ENCODE measurements around the gene LAMA5. TPM values are rescaled to one million over a fixed set of nuclear protein-coding genes. Genes with fewer than 3 reads are reported as not detected.
A peak's percentile ranks its signal among the peaks of the same experiment; 100 is the strongest.

LAMA5 gene
- total RNA-seq, 1 experiment from 2014 or later, result 321 TPM

GRCh38 chr20:62327726-62328495, 39.2 kb downstream of the LAMA5 start (continued):
- TF ChIP-seq SP1 (IDR thresholded peaks at IDR 0.05; ENCODE audit: low read depth), result no peak

- CTCF ChIA-PET, result interaction anchor here (1.2 kb wide), 1 partner anchor 56 kb away, joined by 5 read pairs; no protein-coding TSS in a partner anchor
Measured at GRCh38 chr20:62326959-62327725, 40.0 kb downstream of the LAMA5 start.

GRCh38 chr20:62326559-62326958, 40.6 kb downstream of the LAMA5 start:
- Histone ChIP-seq H3K27ac (ENCODE audit: low read depth, low read length) (no peak overlapping the region), H3K4me3 (replicated peaks in 1 of 2; ENCODE audit: low read depth in 1 of 2, low read length in 2 of 2) (no peak overlapping the region), H3K4me1 (ENCODE audit: control insufficient read depth in 1 of 2, insufficient read depth in 2 of 2, low read length in 2 of 2) (peaks cover 0 to 5% of the 10 kb centered on the region in 2 experiments; a peak in 1 of 4 replicates), H3K27me3 (ENCODE audit: insufficient read depth, low read length) (no peaks in the 10 kb centered on the region), H3K9ac (ENCODE audit: low read length) (no peak overlapping the region), H3K9me2 (ENCODE audit: insufficient read depth) (no peaks in the 10 kb centered on the region), H3K4me2 (ENCODE audit: low read length) (no peak overlapping the region), H3K79me2 (ENCODE audit: insufficient read depth, low read length) (no peaks in the 10 kb centered on the region), H2AFZ (ENCODE audit: low read depth, low read length, poor library complexity, severe bottlenecking) (no peak overlapping the region), H3K36me3 (ENCODE audit: control insufficient read depth in 1 of 2, insufficient read depth in 2 of 2, low read length in 2 of 2) (peaks cover 12 to 46% of the 10 kb centered on the region in 2 experiments; a peak in 3 of 4 replicates), H4K20me1 (ENCODE audit: insufficient read depth) (no peaks in the 10 kb centered on the region), H3K9me3 (ENCODE audit: control insufficient read depth in 1 of 2, insufficient read depth in 1 of 2, low read depth in 1 of 2, low read length in 2 of 2) (no peaks in the 10 kb centered on the region)
- DNase-seq (ENCODE audit: low read depth, low spot score), result no peak
- ATAC-seq, result no peak
- ChIA-PET POLR2A (no interaction called here), RAD21 (ENCODE audit: low non-redundant PET in 1 of 2, low total read pairs in 2 of 2, uncharacterized antibody in 2 of 2, unreplicated experiment in 2 of 2) (no interaction called here), CTCF (no interaction called here)
- no TSS peak for BruUV-seq (replicated peaks)
- intact Hi-C loops (cut with micrococcal nuclease), result no loop called here
- TF ChIP-seq ZFX (IDR thresholded peaks at IDR 0.05) (no peak), ZBTB33 (IDR thresholded peaks at IDR 0.05; ENCODE audit: extremely low read depth, insufficient replicate concordance, low read length) (no peak), CTCF (IDR thresholded peaks at IDR 0.05 in 2 of 3, conservative IDR thresholded peaks at IDR 0.05 in 1 of 3; ENCODE audit: borderline replicate concordance in 1 of 3, insufficient read depth in 1 of 3, low read depth in 2 of 3, low read length in 2 of 3) (no peak), ELF1 (IDR thresholded peaks at IDR 0.05; ENCODE audit: borderline replicate concordance, low read depth) (no peak), CBX3 (IDR thresholded peaks at IDR 0.05; ENCODE audit: low read depth) (no peak), EZH2phosphoT487 (IDR thresholded peaks at IDR 0.05; ENCODE audit: borderline replicate concordance) (no peak), CEBPB (IDR thresholded peaks at IDR 0.05; ENCODE audit: low read depth) (no peak), SP1 (IDR thresholded peaks at IDR 0.05; ENCODE audit: low read depth) (no peak), FOSL1 (IDR thresholded peaks at IDR 0.05; ENCODE audit: low read depth) (no peak), SIN3A (IDR thresholded peaks at IDR 0.05; ENCODE audit: low read depth) (no peak), EGR1 (IDR thresholded peaks at IDR 0.05; ENCODE audit: low read depth) (no peak), YY1 (IDR thresholded peaks at IDR 0.05; ENCODE audit: extremely low read depth, insufficient replicate concordance, low read depth, low read length) (no peak)

More at GRCh38 chr20:62326959-62327725, 40.0 kb downstream of the LAMA5 start:
- no peak for TF ChIP-seq RAD21 (IDR thresholded peaks at IDR 0.05; ENCODE audit: low read depth)
- intact Hi-C loops (cut with micrococcal nuclease), result no loop called here
- Histone ChIP-seq H3K4me2 (ENCODE audit: low read length) (no peak overlapping the region), H3K9me2 (ENCODE audit: insufficient read depth) (no peaks in the 10 kb centered on the region), H3K27me3 (ENCODE audit: insufficient read depth, low read length) (no peaks in the 10 kb centered on the region), H3K9me3 (ENCODE audit: control insufficient read depth in 1 of 2, insufficient read depth in 1 of 2, low read depth in 1 of 2, low read length in 2 of 2) (no peaks in the 10 kb centered on the region), H3K4me1 (ENCODE audit: control insufficient read depth in 1 of 2, insufficient read depth in 2 of 2, low read length in 2 of 2) (no peaks in the 10 kb centered on the region), H3K79me2 (ENCODE audit: insufficient read depth, low read length) (no peaks in the 10 kb centered on the region), H4K20me1 (ENCODE audit: insufficient read depth) (no peaks in the 10 kb centered on the region), H3K36me3 (ENCODE audit: control insufficient read depth in 1 of 2, insufficient read depth in 2 of 2, low read length in 2 of 2) (peaks cover 16 to 42% of the 10 kb centered on the region in 2 experiments; a peak in 3 of 4 replicates), H3K4me3 (replicated peaks in 1 of 2; ENCODE audit: low read depth in 1 of 2, low read length in 2 of 2) (no peak overlapping the region), H3K9ac (ENCODE audit: low read length) (no peak overlapping the region), H2AFZ (ENCODE audit: low read depth, low read length, poor library complexity, severe bottlenecking) (no peak overlapping the region), H3K27ac (ENCODE audit: low read depth, low read length) (no peak overlapping the region)
- BruUV-seq (replicated peaks), result TSS peak; percentile 36
- ChIA-PET RAD21 (ENCODE audit: low non-redundant PET in 1 of 2, low total read pairs in 2 of 2, uncharacterized antibody in 2 of 2, unreplicated experiment in 2 of 2) (no interaction called here), POLR2A (no interaction called here)
- ATAC-seq (no peak), DNase-seq (ENCODE audit: low read depth, low spot score) (no peak)
